T-helper 17 cell (primary cell): Measurements from ENCODE around the gene POGLUT3. TPM values are rescaled to one million over a fixed set of nuclear protein-coding genes. Genes with fewer than 3 reads are reported as not detected.

ENCODE experiments used
- total RNA-seq, 4 donors: library from RNA in 2 of 4; stranded (reverse) in 2 of 4; gene quantifications; one replicate each; pipeline ENCODE4 v1.2.3 and lab custom pipeline; 2022 to 2026

POGLUT3 gene
- total RNA-seq, 2 donors from 2014 or later: 5.5 to 7.7 TPM

Other genes with a start within 250 kb of the POGLUT3 start
- gene C11orf65, start 30.9 kb downstream of the POGLUT3 start, total RNA-seq: 1 to 10 TPM in 1 of 2 donors, under 1 TPM in 1; 0.96 to 1.7 TPM
- 1 to 10 TPM in 1 of 2 donors, under 1 TPM in 1; 0.96 to 1.3 TPM for gene EXPH5, start 95.4 kb upstream of the POGLUT3 start, total RNA-seq
- 10 to 100 TPM; 24.8 to 26.6 TPM for gene DDX10, start 166.7 kb upstream of the POGLUT3 start, total RNA-seq